ENCODE results near the gene SLC4A4.

DNA sequence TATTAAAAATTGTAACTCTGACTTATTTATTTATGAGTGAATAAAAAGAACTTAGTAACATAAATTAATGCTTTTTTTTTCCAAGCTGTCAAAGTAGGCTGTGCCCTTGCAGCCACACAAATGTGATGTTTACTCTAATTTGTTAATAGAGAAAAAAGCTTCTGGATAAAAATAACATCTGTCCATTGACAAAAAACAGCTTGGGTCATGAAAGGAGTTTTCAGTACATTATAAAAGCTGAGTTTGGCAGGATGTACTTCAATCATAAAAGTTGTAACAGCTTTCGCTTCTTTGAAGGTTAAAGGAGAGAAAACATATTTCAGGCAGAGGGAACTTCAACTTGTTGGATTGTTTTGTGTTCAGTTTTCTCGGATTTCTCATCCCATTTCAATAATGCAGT lies 105.6 kb downstream of the SLC4A4 start:
- TF ChIP-seq WT1 (tag by site-specific recombination; IDR thresholded peaks at IDR 0.05): no peak
- no peak for TF ChIP-seq CTCF (tag by site-specific recombination; IDR thresholded peaks at IDR 0.05)
- TF ChIP-seq ATF2 (tag by site-specific recombination; IDR thresholded peaks at IDR 0.05; ENCODE audit: low read depth): no peak
- TF ChIP-seq ZNF214 (tag by site-specific recombination; IDR thresholded peaks at IDR 0.05; ENCODE audit: borderline replicate concordance): no peak
- TF ChIP-seq ZBTB7A (tag by site-specific recombination; IDR thresholded peaks at IDR 0.05; ENCODE audit: low read depth): no peak
- no peak for TF ChIP-seq PBX3 (CRISPR knock-in tag; IDR thresholded peaks at IDR 0.05)
- TF ChIP-seq SETDB1 (IDR thresholded peaks at IDR 0.05; ENCODE audit: insufficient read length, low read length): no peak
- TF ChIP-seq ZBTB49 (tag by site-specific recombination; IDR thresholded peaks at IDR 0.05; ENCODE audit: low read depth): no peak
- TF ChIP-seq ZNF670 (tag by site-specific recombination; IDR thresholded peaks at IDR 0.05; ENCODE audit: low read depth): no peak
- no peak for TF ChIP-seq ZIC2 (tag by site-specific recombination; IDR thresholded peaks at IDR 0.05)
- TF ChIP-seq, protein P1, sequence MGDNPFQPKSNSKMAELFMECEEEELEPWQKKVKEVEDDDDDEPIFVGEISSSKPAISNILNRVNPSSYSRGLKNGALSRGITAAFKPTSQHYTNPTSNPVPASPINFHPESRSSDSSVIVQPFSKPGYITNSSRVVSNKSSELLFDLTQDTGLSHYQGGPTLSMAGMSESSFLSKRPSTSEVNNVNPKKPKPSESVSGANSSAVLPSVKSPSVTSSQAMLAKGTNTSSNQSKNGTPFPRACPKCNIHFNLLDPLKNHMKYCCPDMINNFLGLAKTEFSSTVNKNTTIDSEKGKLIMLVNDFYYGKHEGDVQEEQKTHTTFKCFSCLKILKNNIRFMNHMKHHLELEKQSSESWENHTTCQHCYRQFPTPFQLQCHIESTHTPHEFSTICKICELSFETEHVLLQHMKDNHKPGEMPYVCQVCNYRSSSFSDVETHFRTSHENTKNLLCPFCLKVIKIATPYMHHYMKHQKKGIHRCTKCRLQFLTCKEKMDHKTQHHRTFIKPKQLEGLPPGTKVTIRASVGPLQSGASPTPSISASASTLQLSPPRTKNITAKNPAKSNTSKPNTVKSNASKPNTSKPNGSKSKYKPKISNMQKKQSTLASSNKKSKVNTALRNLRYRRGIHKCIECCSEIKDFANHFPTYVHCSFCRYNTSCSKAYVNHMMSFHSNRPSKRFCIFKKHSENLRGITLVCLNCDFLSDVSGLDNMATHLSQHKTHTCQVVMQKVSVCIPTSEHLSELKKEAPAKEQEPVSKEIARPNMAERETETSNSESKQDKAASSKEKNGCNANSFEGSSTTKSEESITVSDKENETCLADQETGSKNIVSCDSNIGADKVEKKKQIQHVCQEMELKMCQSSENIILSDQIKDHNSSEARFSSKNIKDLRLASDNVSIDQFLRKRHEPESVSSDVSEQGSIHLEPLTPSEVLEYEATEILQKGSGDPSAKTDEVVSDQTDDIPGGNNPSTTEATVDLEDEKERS (tag by site-specific recombination; IDR thresholded peaks at IDR 0.05): no peak

Measured in HEK293 (cell line).